Liver (tissue), 10 donors: ENCODE data around the gene IDH3B. TPM values are rescaled to one million over a fixed set of nuclear protein-coding genes. Genes with fewer than 3 reads are reported as not detected.

Experiments used
- DNase-seq: peaks from one replicate; pipeline ENCODE4 v3.0.0-alpha.2; 2017; ENCODE audit warnings: low spot score
- H3K27ac ChIP-seq, 2 donors: one replicate each; pipeline ENCODE4 v1.7.0; 2013; ENCODE audit warnings: inconsistent platforms in 2 of 2, low read length in 2 of 2, control low read depth in 1 of 2, low read depth in 1 of 2, mild to moderate bottlenecking in 1 of 2
- H3K27me3 ChIP-seq, 4 donors: one replicate each; pipeline versions ENCODE4 v1.6.1 to v1.7.0; 2013; ENCODE audit warnings: low read length in 3 of 4, inconsistent platforms in 1 of 4, mild to moderate bottlenecking in 1 of 4, moderate library complexity in 1 of 4; ENCODE audit not compliant: control insufficient read depth in 4 of 4, insufficient read depth in 4 of 4
- H3K36me3 ChIP-seq, 4 donors: one replicate each; pipeline versions ENCODE4 v1.6.1 to v1.7.0; 2013; ENCODE audit warnings: low read length in 3 of 4, mild to moderate bottlenecking in 3 of 4, low read depth in 1 of 4, moderate library complexity in 1 of 4; ENCODE audit not compliant: control insufficient read depth in 4 of 4, insufficient read depth in 3 of 4
- H3K4me1 ChIP-seq, 4 donors: one replicate each; pipeline versions ENCODE4 v1.6.1 to v1.7.0; 2013; ENCODE audit warnings: low read length in 3 of 4, mild to moderate bottlenecking in 3 of 4, moderate library complexity in 1 of 4; ENCODE audit not compliant: control insufficient read depth in 4 of 4, insufficient read depth in 4 of 4
- H3K4me3 ChIP-seq, 3 donors: one replicate each; pipeline versions ENCODE4 v1.6.1 to v1.7.0; 2013; ENCODE audit warnings: low read length in 3 of 3, control low read depth in 1 of 3, low read depth in 1 of 3, mild to moderate bottlenecking in 1 of 3
- H3K9ac ChIP-seq, 2 donors: one replicate each; pipeline ENCODE4 v1.7.0; 2013; ENCODE audit warnings: low read length in 2 of 2, mild to moderate bottlenecking in 2 of 2, moderate library complexity in 2 of 2, control low read depth in 1 of 2, low read depth in 1 of 2
- H3K9me3 ChIP-seq, 4 donors: one replicate each; pipeline versions ENCODE4 v1.6.1 to v1.7.0; 2013; ENCODE audit warnings: low read length in 3 of 4; ENCODE audit not compliant: control insufficient read depth in 4 of 4
- EGR1 ChIP-seq, 2 donors: IDR thresholded peaks; 2 replicates each; pipeline ENCODE4 v1.6.1; 2016 to 2018; ENCODE audit warnings: antibody characterized with exemption in 2 of 2, low read depth in 2 of 2
- FOXA1 ChIP-seq: IDR thresholded peaks from 2 replicates; pipeline ENCODE4 v1.6.1; 2016; ENCODE audit warnings: antibody characterized with exemption
- FOXA2 ChIP-seq: IDR thresholded peaks from 2 replicates; pipeline ENCODE4 v1.6.1; 2016; ENCODE audit warnings: antibody characterized with exemption
- GABPA ChIP-seq, 2 donors: IDR thresholded peaks in 1 of 2; conservative IDR thresholded peaks in 1 of 2; 2 replicates each; pipeline ENCODE4 v1.6.1; 2016; ENCODE audit warnings: antibody characterized with exemption in 2 of 2, mild to moderate bottlenecking in 1 of 2, moderate library complexity in 1 of 2
- HNF4A ChIP-seq, 2 donors: conservative IDR thresholded peaks; 2 replicates each; pipeline ENCODE4 v1.6.1; 2016; ENCODE audit warnings: antibody characterized with exemption in 2 of 2, mild to moderate bottlenecking in 2 of 2
- HNF4G ChIP-seq: IDR thresholded peaks from 2 replicates; pipeline ENCODE4 v1.6.1; 2016; ENCODE audit warnings: antibody characterized with exemption
- JUND ChIP-seq, 2 donors: IDR thresholded peaks; 2 replicates each; pipeline ENCODE4 v1.6.1; 2016; ENCODE audit warnings: antibody characterized with exemption in 2 of 2
- NR2F2 ChIP-seq: IDR thresholded peaks from 2 replicates; pipeline ENCODE4 v1.6.1; 2016; ENCODE audit warnings: antibody characterized with exemption
- RAD21 ChIP-seq, 2 donors: IDR thresholded peaks; 2 replicates each; pipeline ENCODE4 v1.6.1; 2016; ENCODE audit warnings: antibody characterized with exemption in 2 of 2, mild to moderate bottlenecking in 2 of 2
- RXRA ChIP-seq, 2 donors: IDR thresholded peaks; 2 replicates each; pipeline ENCODE4 v1.6.1; 2017 to 2018; ENCODE audit warnings: antibody characterized with exemption in 2 of 2, mild to moderate bottlenecking in 1 of 2
- SP1 ChIP-seq: IDR thresholded peaks from 2 replicates; pipeline ENCODE4 v1.6.1; 2018; ENCODE audit warnings: antibody characterized with exemption, mild to moderate bottlenecking
- TAF1 ChIP-seq: conservative IDR thresholded peaks from 2 replicates; pipeline ENCODE4 v1.6.1; 2016; ENCODE audit warnings: antibody characterized with exemption, mild to moderate bottlenecking
- YY1 ChIP-seq: IDR thresholded peaks from 2 replicates; pipeline ENCODE4 v1.6.1; 2016; ENCODE audit warnings: antibody characterized with exemption, mild to moderate bottlenecking
- ZBTB33 ChIP-seq: IDR thresholded peaks from 2 replicates; pipeline ENCODE4 v1.6.1; 2016; ENCODE audit warnings: antibody characterized with exemption
- WGBS: extraction: QIAGEN DNeasy Blood & Tissue Kit; methylation state at CpG from one replicate; pipeline ENCODE4 v1.1.7; 2013; 5-methylcytosine and 5-hydroxymethylcytosine counted together
- polyA plus RNA-seq, 2 donors: library from polyadenylated mRNA; stranded (reverse) in 1 of 2; unstranded in 1 of 2; fragments of 200-250 nt in 1 of 2; fragments of >200 nt in 1 of 2; fragmentation: Nextera tagmentation in 1 of 2; extraction: Ambion mirVana in 1 of 2; gene quantifications; one replicate each; pipeline versions ENCODE4 v1.2.1 to v1.2.3, GENCODE V29; 2013 to 2015
- small RNA-seq: library from RNA; depleted of rRNA; stranded (forward); fragments of <200 nt; gene quantifications from one replicate; pipeline ENCODE3, GENCODE V24; 2014
- total RNA-seq, 2 donors: library from RNA; depleted of rRNA; stranded (reverse); fragments of >200 nt; gene quantifications; one replicate each; pipeline ENCODE4 v1.2.3, GENCODE V29; 2014
- TF ChIP-seq, protein P1 (sequence below): IDR thresholded peaks from 2 replicates; pipeline ENCODE4 v1.6.1; 2016; ENCODE audit warnings: antibody characterized with exemption
- TF ChIP-seq, protein P2 (sequence below): IDR thresholded peaks from 2 replicates; pipeline ENCODE4 v1.6.1; 2016; ENCODE audit warnings: antibody characterized with exemption
- TF ChIP-seq, protein P3 (sequence below): fragments of 150-350 bp; IDR thresholded peaks from 2 replicates; pipeline ENCODE4 v1.5.1; 2017; ENCODE audit warnings: improper control_type of control experiment, low read depth, low read length; ENCODE audit not compliant: missing input control
- TF ChIP-seq, protein P4 (sequence below): IDR thresholded peaks from 2 replicates; pipeline ENCODE4 v1.6.1; 2016; ENCODE audit warnings: antibody characterized with exemption, mild to moderate bottlenecking
- donor health status: healthy.
- donor health status: healthy.
- donor health status: healthy.
- donor health status: healthy.
- donor health status: healthy.

IDH3B gene
- total and polyA plus RNA-seq, 4 donors = 34.3 to 68.6 (median 52.7) TPM

DNA sequence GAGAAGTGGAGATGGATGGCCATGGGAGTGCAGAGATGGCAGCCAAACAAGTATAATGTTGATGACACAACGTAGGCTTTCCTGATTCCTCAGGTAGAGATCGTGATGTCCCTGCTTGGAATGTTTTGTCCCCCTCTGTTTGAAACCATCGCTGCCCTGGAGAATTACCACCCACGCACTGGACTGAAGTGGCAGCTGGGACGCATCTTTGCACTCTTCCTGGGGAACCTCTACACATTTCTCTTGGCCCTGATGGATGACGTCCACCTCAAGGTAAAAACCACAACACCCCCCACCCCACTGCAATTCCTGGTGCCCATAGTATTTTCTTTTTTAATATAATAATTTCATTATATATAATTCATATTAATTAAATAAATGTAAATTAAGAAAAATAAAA, 53.7 kb downstream of the IDH3B start:
- TF ChIP-seq GABPA (IDR thresholded peaks at IDR 0.05 in 1 of 2, conservative IDR thresholded peaks at IDR 0.05 in 1 of 2) = no peak
- TF ChIP-seq, protein P1, sequence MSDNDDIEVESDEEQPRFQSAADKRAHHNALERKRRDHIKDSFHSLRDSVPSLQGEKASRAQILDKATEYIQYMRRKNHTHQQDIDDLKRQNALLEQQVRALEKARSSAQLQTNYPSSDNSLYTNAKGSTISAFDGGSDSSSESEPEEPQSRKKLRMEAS = no peak
- no peak for TF ChIP-seq RXRA (IDR thresholded peaks at IDR 0.05)
- no peak for TF ChIP-seq HNF4A (conservative IDR thresholded peaks at IDR 0.05)
- TF ChIP-seq NR2F2 = no peak
- no peak for TF ChIP-seq JUND (IDR thresholded peaks at IDR 0.05)
- TF ChIP-seq, protein P2, sequence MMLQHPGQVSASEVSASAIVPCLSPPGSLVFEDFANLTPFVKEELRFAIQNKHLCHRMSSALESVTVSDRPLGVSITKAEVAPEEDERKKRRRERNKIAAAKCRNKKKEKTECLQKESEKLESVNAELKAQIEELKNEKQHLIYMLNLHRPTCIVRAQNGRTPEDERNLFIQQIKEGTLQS = no peak
- TF ChIP-seq, protein P3, sequence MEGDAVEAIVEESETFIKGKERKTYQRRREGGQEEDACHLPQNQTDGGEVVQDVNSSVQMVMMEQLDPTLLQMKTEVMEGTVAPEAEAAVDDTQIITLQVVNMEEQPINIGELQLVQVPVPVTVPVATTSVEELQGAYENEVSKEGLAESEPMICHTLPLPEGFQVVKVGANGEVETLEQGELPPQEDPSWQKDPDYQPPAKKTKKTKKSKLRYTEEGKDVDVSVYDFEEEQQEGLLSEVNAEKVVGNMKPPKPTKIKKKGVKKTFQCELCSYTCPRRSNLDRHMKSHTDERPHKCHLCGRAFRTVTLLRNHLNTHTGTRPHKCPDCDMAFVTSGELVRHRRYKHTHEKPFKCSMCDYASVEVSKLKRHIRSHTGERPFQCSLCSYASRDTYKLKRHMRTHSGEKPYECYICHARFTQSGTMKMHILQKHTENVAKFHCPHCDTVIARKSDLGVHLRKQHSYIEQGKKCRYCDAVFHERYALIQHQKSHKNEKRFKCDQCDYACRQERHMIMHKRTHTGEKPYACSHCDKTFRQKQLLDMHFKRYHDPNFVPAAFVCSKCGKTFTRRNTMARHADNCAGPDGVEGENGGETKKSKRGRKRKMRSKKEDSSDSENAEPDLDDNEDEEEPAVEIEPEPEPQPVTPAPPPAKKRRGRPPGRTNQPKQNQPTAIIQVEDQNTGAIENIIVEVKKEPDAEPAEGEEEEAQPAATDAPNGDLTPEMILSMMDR = no peak
- TF ChIP-seq HNF4G = no peak
- TF ChIP-seq, protein P4, sequence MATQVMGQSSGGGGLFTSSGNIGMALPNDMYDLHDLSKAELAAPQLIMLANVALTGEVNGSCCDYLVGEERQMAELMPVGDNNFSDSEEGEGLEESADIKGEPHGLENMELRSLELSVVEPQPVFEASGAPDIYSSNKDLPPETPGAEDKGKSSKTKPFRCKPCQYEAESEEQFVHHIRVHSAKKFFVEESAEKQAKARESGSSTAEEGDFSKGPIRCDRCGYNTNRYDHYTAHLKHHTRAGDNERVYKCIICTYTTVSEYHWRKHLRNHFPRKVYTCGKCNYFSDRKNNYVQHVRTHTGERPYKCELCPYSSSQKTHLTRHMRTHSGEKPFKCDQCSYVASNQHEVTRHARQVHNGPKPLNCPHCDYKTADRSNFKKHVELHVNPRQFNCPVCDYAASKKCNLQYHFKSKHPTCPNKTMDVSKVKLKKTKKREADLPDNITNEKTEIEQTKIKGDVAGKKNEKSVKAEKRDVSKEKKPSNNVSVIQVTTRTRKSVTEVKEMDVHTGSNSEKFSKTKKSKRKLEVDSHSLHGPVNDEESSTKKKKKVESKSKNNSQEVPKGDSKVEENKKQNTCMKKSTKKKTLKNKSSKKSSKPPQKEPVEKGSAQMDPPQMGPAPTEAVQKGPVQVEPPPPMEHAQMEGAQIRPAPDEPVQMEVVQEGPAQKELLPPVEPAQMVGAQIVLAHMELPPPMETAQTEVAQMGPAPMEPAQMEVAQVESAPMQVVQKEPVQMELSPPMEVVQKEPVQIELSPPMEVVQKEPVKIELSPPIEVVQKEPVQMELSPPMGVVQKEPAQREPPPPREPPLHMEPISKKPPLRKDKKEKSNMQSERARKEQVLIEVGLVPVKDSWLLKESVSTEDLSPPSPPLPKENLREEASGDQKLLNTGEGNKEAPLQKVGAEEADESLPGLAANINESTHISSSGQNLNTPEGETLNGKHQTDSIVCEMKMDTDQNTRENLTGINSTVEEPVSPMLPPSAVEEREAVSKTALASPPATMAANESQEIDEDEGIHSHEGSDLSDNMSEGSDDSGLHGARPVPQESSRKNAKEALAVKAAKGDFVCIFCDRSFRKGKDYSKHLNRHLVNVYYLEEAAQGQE = no peak
- TF ChIP-seq YY1 = no peak
- no peak for TF ChIP-seq RAD21 (IDR thresholded peaks at IDR 0.05)
- no peak for TF ChIP-seq ZBTB33
- TF ChIP-seq TAF1 = no peak
- TF ChIP-seq FOXA2 = no peak
- TF ChIP-seq FOXA1 = no peak
- no peak for TF ChIP-seq EGR1 (IDR thresholded peaks at IDR 0.05; ENCODE audit: low read depth in 2 of 2)
- TF ChIP-seq SP1 = no peak
- DNase-seq = no peak
- no peak overlapping the region for H3K9ac ChIP-seq
- no peak overlapping the region for H3K27ac ChIP-seq
- peaks cover 4 to 6% (median 5%) of the 10 kb centered on the region in 4 donors for H3K9me3 ChIP-seq
- H3K4me1 ChIP-seq = no peaks in the 10 kb centered on the region
- no peaks in the 10 kb centered on the region for H3K27me3 ChIP-seq
- WGBS = 88% methylated on average over 6 of the region's 6 CpGs
- no peaks in the 10 kb centered on the region for H3K36me3 ChIP-seq
- H3K4me3 ChIP-seq = no peak overlapping the region

Small RNAs within 50 kb of the gene (small RNA-seq; reads per million reads assigned to genes)
- not detected for gene SNORA51
- not detected for gene SNORD110
- not detected for gene SNORD56
- gene SNORD57 = not detected
- gene SNORD86 = not detected

Other genes starting within 250 kb of the IDH3B start
- 100 to 1,000 TPM in 1 of 2 donors, 10 to 100 TPM in 1; 42.3 to 111 TPM for gene SNRPB, start 193.4 kb downstream of the IDH3B start, total RNA-seq
- gene SNRPB, start 193.4 kb downstream of the IDH3B start, polyA plus RNA-seq = 10 to 100 TPM; 65.3 to 79.9 TPM
- gene ZNF343, start 155.3 kb downstream of the IDH3B start, total RNA-seq = 10 to 100 TPM in 1 of 2 donors, 1 to 10 TPM in 1; 4.8 to 10.5 TPM
- 1 to 10 TPM; 3.3 to 3.6 TPM for gene ZNF343, start 155.3 kb downstream of the IDH3B start, polyA plus RNA-seq
- not detected for gene TMC2, start 127.6 kb downstream of the IDH3B start, total RNA-seq
- gene TMC2, start 127.6 kb downstream of the IDH3B start, polyA plus RNA-seq = not detected
- 10 to 100 TPM; 51.7 to 63.7 TPM for gene NOP56, start 11.6 kb downstream of the IDH3B start, total RNA-seq
- 10 to 100 TPM; 34.2 to 41.4 TPM for gene NOP56, start 11.6 kb downstream of the IDH3B start, polyA plus RNA-seq
- gene EBF4, start 28.6 kb upstream of the IDH3B start, total RNA-seq = 1 to 10 TPM; 2.3 to 3.2 TPM
- gene EBF4, start 28.6 kb upstream of the IDH3B start, polyA plus RNA-seq = 1 to 10 TPM; 2.6 to 4.0 TPM
- 1 to 10 TPM in 1 of 2 donors, under 1 TPM in 1; 0.08 to 5.5 TPM for gene CPXM1, start 136.4 kb upstream of the IDH3B start, total RNA-seq
- under 1 TPM; 0.10 to 0.23 TPM for gene CPXM1, start 136.4 kb upstream of the IDH3B start, polyA plus RNA-seq
- not detected for gene C20orf141, start 150.8 kb upstream of the IDH3B start, total RNA-seq
- not detected for gene C20orf141, start 150.8 kb upstream of the IDH3B start, polyA plus RNA-seq
- not detected for gene TMEM239, start 152.1 kb upstream of the IDH3B start, total RNA-seq
- gene TMEM239, start 152.1 kb upstream of the IDH3B start, polyA plus RNA-seq = not detected
- gene PCED1A, start 176.4 kb upstream of the IDH3B start, total RNA-seq = 10 to 100 TPM; 12.5 to 13.4 TPM
- gene PCED1A, start 176.4 kb upstream of the IDH3B start, polyA plus RNA-seq = 10 to 100 TPM in 1 of 2 donors, 1 to 10 TPM in 1; 6.8 to 13.4 TPM
- 10 to 100 TPM; 16.7 to 24.3 TPM for gene VPS16, start 176.5 kb upstream of the IDH3B start, total RNA-seq
- 10 to 100 TPM; 14.5 to 15.6 TPM for gene VPS16, start 176.5 kb upstream of the IDH3B start, polyA plus RNA-seq
- gene PTPRA, start 209.3 kb upstream of the IDH3B start, total RNA-seq = 10 to 100 TPM; 20.7 to 24.3 TPM
- gene PTPRA, start 209.3 kb upstream of the IDH3B start, polyA plus RNA-seq = 10 to 100 TPM in 1 of 2 donors, 1 to 10 TPM in 1; 8.7 to 10.7 TPM